ENCODE data around the gene GRK6.

DNA sequence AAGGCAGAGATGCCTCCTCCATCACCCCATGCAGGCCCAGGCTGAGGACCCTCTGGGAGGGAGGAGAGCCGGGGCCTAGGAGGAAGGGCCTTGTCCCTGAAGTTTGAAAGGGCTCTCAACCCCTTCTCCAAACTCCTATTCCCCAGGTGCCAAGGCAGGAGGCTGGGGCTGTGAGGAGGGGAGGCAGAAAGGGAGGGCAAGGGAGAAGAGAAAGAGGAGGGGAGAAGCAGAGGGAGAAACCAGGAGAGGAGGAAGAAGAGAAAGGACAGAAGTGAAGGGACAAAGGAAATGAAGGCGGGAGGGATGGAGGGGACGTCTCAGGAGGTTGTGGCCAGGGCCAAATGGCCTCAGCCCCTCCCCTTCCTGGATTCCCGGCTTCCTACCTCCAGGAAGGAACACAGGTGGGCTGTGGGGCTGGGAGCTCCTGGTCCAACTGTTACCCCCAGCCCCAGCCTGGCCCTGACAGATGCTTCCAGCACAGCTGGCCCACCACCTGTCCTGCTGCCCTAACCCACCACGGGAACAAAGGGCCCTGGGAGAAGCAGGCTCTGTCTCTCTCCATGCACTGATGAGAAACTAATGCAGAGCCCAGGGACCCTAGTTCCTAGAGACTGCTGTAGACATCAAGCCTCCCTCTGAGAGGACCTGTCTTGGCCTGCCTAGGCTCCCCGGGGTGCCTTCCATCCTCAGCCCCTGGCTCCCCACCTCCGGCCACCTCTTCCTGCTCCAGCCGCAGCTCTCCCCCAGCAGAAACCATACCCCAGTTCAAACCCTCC is 43.5 kb downstream of the GRK6 start:
- TF ChIP-seq, protein P1, sequence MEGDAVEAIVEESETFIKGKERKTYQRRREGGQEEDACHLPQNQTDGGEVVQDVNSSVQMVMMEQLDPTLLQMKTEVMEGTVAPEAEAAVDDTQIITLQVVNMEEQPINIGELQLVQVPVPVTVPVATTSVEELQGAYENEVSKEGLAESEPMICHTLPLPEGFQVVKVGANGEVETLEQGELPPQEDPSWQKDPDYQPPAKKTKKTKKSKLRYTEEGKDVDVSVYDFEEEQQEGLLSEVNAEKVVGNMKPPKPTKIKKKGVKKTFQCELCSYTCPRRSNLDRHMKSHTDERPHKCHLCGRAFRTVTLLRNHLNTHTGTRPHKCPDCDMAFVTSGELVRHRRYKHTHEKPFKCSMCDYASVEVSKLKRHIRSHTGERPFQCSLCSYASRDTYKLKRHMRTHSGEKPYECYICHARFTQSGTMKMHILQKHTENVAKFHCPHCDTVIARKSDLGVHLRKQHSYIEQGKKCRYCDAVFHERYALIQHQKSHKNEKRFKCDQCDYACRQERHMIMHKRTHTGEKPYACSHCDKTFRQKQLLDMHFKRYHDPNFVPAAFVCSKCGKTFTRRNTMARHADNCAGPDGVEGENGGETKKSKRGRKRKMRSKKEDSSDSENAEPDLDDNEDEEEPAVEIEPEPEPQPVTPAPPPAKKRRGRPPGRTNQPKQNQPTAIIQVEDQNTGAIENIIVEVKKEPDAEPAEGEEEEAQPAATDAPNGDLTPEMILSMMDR (IDR thresholded peaks at IDR 0.05), result no peak
- TF ChIP-seq ZFX (IDR thresholded peaks at IDR 0.05; ENCODE audit: borderline replicate concordance), result no peak

All from 22Rv1 (cell line).